ENCODE results near the gene RNU1-3.
A peak's percentile ranks its signal among the peaks of the same experiment; 100 is the strongest.
"Not testable (repeated sequence)": the region's sequence is repeated elsewhere in the genome, so short reads cannot be mapped to it uniquely, and the experiment has no call there.

Gene RNU1-3

DNA sequence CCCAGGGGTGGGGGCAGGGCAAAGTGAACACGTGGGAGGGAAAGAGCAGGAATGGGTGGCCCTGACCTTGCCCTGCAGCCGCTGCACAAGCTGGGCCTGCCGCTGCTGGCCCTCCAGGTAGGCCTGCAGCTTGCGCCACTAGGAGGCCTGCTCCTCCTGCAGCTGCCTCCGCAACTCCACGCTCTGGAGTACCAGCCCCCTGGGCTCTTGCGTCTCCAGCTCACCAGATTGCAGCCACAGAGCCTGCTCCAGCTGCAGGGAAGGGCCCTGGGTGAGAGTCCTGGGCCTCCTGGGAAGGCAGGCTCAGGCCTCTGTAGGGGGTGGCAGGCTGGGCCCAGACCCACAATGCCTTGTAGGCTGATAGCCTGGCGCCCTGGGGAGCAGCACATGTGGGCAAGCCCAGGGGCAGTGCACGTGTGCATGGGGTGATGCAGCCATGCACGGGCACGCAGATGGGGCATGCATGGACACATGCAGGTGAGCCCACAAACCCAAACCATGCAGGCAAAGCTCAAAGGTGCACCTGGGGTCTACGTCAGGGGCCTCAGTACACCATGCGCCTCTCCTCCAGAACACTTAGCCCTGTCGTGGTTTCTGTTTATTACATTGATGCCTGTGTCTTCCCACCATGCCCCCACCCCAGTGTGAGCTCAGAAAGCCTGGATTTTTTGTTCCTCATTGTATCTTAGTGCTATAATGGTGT is 9.6 kb downstream of the RNU1-3 start:
- not testable (repeated sequence) for DNase-seq (ENCODE audit: low read depth in 2 of 2)

DNA sequence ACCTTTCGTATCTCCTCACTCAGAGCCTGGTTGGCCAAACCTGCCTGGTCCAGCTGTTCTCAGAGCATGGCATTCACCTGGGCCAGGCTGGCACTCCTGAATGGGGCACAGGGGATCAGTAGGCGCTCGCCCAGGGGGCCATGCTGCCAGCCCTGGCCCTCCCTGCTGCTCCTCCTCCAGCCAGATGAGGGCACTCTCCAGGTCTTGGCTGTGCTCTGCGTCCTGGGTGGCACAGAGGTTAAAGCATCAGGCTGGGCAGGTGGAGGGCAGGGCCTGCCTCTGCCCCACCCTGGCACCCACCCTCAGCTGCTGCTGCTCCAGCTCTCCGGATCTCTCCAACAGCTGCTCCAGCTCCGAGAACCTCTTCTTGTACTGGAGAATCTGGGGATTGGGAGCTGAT is 10.2 kb downstream of the RNU1-3 start:
- DNase-seq (ENCODE audit: low read depth in 2 of 2) = not testable (repeated sequence)

DNA sequence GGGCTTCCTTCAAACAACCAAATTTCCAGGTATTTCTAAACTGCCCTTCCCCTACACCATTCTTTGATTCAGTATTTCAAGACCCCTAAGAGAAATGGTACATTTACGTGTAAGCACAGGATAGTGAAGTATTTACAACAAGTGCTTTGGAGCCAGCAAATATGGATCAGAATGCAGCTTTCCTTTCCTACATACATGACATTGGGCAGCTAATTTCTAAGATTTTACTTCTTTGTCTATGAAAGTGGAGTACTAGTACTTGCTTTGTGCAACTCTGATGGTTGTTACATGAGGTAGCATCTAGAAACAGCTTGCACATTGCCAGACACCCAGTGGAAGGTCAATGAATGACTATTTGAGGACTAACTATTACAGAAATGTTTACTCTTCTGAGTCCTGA is 15.2 kb downstream of the RNU1-3 start:
- not testable (repeated sequence) for DNase-seq (ENCODE audit: low read depth in 2 of 2)

DNA sequence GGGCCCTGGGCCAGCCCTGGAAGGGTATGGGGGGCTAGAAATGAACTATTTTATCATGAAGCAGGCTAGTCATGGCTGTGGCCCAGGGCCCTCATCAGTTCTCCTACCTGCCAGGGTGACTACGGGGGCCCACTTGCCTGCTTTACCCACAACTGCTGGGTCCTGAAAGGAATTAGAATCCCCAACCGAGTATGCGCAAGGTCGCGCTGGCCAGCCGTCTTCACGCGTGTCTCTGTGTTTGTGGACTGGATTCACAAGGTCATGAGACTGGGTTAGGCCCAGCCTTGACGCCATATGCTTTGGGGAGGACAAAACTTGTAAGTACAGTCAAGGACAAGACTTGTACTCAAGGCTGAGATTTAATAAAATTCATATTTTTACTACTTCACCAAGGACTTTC is 16.8 kb downstream of the RNU1-3 start:
- DNase-seq (ENCODE audit: low read depth in 2 of 2) = not testable (repeated sequence)

DNA sequence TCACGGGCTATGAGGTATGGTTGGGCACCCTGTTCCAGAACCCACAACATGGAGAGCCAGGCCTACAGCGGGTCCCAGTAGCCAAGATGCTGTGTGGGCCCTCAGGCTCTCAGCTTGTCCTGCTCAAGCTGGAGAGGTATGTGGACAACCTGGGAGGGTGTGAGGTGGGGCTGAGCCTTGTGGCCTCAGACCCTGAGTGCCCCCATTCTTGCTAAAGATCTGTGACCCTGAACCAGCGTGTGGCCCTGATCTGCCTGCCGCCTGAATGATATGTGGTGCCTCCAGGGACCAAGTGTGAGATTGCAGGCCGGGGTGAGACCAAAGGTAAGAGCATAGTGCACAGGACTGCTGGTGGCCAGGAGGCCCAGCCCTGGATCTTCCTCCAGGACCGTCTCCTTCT is 17.4 kb downstream of the RNU1-3 start:
- not testable (repeated sequence) for DNase-seq (ENCODE audit: low read depth in 2 of 2)

DNA sequence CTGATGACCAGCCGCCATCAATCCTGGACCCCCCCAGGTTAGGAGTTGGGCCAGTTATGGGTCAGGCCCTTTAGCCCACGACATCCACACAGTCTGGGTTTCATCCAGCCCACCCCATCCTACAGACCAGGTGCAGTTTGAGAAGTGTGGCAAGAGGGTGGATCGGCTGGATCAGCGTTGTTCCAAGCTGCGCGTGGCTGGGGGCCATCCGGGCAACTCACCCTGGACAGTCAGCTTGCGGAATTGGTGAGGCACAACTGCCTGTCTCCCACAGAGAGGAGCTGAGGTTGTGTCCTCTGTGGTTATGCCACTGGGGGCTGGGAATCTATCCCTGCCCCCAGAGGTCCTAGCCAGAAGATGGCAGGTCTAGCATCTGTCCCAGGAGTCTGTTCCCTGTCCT is 18.0 kb downstream of the RNU1-3 start:
- not testable (repeated sequence) for DNase-seq (ENCODE audit: low read depth in 2 of 2)

DNA sequence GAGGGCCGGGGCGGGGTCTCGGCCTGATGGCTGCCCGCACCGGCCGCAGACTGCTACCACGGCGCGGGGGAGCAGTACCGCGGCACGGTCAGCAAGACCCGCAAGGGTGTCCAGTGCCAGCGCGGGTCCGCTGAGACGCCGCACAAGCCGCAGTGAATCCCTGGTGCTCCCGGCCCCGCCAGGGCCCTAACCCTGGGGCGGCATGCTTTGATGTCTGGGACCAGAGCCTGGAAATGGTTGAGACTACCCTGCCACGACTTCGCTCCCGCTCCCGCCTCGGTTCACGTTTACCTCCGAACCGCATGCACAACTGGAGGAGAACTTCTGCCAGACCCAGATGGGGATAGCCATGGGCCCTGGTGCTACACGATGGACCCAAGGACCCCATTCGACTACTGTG is 18.5 kb downstream of the RNU1-3 start:
- not testable (repeated sequence) for DNase-seq (ENCODE audit: low read depth in 2 of 2)

DNA sequence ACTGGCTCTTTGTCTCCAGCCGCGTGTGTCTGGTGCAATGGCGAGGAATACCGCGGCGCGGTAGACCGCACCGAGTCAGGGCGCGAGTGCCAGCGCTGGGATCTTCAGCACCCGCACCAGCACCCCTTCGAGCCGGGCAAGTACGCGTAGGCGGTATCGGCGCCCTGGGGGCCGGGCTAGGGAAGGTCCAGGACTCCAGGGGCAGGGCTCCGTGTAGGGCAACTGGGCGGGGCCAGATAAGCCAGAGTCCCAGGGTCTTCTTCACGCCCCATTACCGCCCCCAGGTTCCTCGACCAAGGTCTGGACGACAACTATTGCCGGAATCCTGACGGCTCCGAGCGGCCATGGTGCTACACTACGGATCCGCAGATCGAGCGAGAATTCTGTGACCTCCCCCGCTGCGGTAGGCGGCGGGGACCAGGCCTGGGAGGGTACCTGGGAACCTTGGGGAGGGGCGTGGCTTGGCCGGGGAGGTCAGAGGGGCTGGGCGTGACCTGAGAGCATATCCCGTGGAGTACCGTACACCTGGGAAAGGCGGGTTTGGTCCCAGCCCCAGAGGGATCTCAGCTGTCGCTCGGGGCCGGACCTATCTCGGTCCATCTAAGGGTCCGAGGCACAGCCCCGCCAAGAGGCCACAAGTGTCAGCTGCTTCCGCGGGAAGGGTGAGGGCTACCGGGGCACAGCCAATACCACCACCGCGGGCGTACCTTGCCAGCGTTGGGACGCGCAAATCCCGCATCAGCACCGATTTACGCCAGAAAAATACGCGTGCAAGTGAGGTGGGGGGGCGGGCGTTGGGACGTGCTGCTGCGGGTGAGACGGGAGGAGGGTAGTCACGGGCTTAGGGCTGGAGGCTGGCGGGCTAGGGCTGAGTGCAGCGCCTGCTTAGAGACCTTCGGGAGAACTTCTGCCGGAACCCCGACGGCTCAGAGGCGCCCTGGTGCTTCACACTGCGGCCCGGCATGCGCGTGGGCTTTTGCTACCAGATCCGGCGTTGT is 19.3 kb downstream of the RNU1-3 start:
- not testable (repeated sequence) for DNase-seq (ENCODE audit: low read depth in 2 of 2)

DNA sequence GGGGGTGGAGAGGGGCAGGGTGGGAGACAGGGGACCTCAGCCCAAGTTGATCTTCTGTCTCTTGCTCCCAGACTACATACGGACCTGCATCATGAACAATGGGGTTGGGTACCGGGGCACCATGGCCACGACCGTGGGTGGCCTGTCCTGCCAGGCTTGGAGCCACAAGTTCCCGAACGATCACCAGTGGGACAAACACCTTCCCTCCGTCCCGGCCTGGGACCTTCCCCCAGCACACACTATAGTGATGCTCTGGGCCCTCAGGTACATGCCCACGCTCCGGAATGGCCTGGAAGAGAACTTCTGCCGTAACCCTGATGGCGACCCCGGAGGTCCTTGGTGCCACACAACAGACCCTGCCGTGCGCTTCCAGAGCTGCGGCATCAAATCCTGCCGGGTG is 20.0 kb downstream of the RNU1-3 start:
- DNase-seq (ENCODE audit: low read depth in 2 of 2) = not testable (repeated sequence)

DNA sequence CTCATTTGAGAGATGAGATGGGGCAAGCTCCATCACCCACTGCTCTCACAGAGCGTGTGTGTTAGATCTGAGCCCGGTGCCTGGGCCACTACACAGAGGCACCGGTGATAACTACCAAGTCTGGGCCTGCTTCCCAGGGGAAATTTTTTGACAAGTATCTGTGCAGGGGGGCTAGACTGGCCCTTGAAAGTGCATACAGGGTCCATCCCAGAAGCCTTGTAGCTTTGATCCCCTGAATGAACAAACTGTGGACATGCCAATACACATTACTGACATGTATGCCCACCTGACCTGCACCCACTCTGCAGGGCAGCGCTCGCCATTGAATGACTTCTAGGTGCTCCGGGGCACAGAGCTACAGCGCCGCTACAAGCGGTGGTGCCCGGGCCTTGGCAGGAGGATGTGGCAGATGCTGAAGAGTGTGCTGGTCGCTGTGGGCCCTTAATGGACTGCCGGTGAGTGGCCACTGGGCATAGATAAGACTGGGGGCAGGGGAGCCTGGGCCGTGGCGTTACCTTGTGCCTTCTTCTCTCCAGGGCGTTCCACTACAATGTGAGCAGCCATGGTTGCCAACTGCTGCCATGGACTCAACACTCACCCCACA is 20.6 kb downstream of the RNU1-3 start:
- not testable (repeated sequence) for DNase-seq (ENCODE audit: low read depth in 2 of 2)

DNA sequence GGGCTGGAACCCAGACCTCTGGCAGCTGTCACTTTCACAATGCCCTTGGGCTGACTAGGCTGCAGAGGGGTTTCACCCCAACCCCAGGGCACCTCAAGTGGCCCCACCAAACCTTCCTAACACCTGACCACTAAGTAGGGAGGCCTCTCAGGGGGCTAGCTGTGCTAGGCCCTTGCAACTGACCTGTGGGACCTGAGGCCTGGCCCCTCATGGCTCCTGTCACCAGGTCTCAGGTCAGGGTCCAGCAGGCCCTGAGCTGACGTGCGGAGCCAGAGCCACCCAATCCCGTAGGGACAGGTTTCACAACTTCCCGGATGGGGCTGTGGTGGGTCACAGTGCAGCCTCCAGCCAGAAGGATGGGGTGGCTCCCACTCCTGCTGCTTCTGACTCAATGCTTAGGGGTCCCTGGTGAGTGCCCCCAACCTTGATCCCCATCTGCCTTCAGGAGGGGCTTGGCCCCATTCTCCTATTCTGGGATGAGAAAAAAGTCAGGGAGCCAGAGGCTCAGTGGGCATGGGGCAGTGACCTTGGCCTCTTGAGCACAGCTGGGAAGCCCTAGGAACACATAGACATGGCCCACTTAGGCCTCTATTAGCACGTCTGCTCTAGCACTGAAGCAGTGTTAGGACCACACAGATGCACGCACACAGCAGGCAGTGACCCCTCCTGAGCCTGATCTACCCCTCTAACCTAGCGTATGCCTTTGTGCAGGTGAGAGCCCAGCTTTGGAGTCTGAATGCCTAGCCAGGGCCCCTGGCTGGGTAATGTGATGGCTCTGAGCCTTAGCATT is 21.3 kb downstream of the RNU1-3 start:
- not testable (repeated sequence) for DNase-seq (ENCODE audit: low read depth in 2 of 2)

DNA sequence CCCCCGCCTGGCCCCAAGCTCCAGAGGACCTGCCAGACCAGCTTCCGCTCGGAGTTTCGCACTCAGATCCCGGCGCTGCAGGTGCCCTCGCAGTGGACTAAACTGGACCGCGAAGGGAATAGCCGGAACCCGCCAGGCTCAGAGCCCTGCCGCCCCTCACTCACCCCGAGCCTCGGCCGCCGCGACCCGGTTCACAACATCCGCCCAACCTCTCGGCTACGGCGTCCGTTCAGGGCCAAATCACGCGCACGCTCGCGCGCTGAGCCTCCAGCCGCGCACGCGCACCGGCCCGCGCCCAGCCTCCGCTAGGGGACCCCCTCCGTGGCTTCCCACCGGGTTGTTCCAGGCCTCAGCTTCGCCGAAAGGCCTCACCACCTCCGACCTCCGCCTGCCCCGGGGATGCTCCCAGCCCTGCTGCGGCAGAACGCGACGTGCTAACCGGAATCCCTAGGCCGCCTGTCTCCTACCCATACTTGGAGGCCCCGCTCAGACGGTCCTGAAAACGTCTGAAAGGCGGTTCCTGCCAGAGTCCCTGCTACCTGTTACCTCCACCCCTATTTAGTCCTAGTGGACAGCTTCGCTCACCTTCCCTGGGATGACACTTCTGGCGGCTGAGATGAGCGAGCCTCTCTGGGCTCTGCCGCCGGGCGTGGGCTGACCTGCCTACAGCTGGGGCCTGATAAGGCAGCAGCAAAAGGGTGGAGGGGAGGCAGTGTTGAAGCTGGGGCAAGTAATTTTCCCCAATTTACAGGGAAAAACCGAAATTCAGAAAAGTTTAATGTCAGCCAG is 22.1 kb downstream of the RNU1-3 start:
- DNase-seq (ENCODE audit: low read depth in 2 of 2) = peak; percentile 90 to 92

DNA sequence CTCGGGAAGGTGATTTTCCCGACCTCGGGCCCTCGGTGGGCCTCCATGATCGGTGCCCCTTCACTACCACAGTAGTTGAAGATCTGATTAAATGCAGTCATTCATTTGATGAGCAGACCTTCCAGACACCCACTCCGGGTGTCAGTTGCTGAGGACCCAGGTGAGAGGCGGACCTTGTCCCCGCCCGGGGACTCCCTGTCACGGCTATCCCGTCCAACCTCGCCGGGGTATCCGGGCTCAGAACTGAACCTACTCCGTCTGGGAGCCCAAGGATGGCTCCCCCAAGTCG is 22.6 kb downstream of the RNU1-3 start:
- DNase-seq (ENCODE audit: low read depth in 2 of 2) = no peak

DNA sequence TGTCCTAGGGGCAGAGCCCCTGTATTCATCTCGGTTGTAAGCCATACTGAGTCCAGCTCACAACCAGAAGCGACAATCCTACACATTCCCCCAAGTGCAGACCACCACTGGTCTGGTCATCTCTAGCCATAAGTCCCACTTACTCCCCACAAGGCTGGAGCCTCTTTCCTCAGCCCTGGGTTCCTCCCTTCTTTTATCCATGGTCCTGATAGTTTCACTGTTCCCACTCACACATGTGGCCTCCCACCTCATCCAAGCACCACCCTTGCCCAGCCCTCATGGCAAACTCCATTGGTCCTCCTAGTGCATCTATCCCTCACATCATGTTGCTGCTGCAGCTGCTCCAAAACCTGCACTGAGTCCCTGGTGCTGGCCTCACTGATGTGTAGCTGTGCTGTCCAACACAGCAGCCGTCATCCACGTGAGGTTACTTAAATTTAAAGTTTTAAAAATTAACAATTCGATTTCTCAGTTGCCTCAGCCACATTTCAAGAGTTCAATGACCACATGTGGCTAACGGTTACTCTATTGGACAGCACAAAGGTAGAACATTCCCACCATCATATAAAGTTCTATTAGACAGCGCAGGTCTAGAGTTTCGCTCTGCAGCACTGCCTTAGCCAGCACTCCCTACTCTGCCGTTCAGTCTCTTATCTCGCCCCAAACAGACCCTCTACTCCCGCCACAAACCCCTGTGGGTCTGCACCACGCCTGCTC is 23.1 kb downstream of the RNU1-3 start:
- not testable (repeated sequence) for DNase-seq (ENCODE audit: low read depth in 2 of 2)

DNA sequence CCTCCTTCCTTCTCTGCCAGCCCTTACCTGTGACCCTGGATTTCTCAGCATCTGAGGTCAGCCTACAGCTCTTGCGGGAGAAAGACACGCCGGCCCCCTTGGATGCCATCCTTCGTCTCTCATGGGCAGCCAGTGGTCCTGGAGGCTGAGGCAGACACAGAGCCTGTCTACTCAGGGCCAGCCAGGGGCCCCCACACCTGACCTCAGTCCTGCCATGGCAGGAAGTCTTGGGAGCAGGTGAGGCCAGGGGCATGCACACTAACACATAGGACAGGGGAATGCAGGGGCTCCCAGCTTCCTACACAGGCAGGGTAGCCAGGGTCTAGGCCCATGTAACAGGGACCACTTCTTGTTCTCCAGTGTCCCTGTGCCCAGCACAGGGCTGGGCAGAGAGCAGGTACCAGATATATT is 23.7 kb downstream of the RNU1-3 start:
- not testable (repeated sequence) for DNase-seq (ENCODE audit: low read depth in 2 of 2)

DNA sequence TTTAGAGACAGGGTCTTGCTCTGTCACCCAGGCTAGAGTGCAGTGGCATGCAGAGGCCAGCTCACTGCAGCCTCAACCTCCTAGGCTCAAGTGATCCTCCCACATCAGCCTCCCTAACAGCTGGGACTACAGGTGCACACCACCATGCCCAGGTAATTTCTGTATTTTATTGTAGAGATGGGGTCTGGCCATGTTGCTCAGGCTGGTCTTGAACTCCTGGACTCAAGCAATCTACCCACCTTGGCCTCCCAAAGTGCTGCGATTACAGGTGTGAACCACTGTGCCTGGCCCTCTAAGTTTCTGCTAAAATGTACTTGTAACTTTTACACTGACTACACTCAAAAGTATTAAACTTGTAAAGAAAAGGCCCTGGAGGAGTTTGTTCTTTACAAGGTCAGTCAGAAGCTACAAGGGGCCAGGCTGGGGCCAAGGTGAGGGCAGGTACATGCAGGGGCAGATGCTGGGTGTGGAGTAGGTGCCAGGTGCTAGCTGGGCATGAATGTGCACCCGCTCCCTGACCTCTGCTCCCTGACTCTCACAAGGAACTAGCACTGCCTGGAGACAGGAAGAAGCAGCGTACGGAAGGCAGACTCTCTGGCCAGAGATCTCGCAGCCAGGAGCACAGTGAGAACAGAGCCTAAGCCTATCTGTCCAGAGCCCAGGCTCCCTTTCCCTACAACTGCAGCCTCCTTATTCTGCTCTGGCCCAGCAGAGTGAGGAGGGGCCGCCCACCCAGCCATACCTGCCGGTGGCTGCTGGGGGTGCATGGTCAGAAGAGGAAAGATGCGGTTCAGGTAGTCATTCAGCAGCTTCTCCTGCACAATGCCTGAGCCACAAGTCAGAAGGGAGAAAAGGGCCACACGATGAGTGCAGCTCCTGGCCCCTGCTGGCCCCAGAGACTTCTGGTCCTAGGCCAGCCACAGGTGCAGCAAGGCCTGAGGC is 24.5 kb downstream of the RNU1-3 start:
- not testable (repeated sequence) for DNase-seq (ENCODE audit: low read depth in 2 of 2)

DNA sequence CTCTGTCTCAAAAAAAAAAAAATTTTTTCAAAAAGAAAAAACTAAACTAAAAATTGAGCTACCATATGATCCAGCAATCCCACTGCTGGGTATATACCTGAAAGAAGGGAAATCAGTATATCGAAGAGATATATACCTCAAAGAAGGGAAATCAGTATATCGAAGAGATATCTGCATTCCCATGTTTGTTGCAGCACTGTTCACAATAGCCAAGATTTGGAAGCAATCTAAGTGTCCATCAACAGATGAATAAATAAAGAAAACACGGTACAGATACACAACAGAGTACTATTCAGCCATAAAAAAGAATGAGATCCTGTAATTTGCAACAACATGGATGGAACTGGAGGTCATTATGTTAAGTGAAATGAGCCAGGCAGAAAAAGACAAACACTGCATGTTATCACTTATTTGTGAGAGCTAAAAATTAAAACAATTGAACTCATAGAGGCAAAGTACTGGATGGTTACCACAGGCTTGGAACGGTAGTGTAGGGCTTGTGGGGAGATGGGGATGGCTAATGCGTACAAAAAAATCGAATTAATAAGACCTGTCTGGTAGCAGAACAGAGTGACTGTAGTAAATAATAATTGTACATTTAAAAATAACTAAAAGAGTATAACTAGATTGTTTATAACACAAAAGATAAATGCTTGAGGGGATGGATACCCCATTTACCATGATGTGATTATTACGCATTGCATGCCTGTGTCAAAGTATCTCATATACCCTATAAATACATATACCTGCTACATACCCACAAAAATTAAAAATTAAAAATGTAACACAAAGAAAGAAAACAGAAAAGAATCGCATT is 25.4 kb downstream of the RNU1-3 start:
- DNase-seq (ENCODE audit: low read depth in 2 of 2) = not testable (repeated sequence)

All from fibroblast of skin of left quadriceps (primary cell).